ENCODE data around the gene ZNF814.
"Not testable (repeated sequence)": the region's sequence is repeated elsewhere in the genome, so short reads cannot be mapped to it uniquely, and the experiment has no call there.

Gene ZNF814

GRCh38 chr19:57850553-57851017 is 38.3 kb downstream of the ZNF814 start:
- Histone ChIP-seq H3K4me1 (ENCODE audit: control insufficient read depth, insufficient read depth, low read length) (peaks cover 6% of the 10 kb centered on the region), H3K9me3 (ENCODE audit: control insufficient read depth, insufficient read depth, low read length) (no peaks in the 10 kb centered on the region), H3K27me3 (ENCODE audit: control insufficient read depth, insufficient read depth, low read length) (no peaks in the 10 kb centered on the region), H3K9ac (ENCODE audit: low read depth, low read length) (peak overlapping the region; percentile 98), H3K4me3 (ENCODE audit: low read depth, low read length) (peak overlapping the region; percentile 97), H3K36me3 (ENCODE audit: control insufficient read depth, insufficient read depth, low read length) (no peaks in the 10 kb centered on the region)

- H3K9me3 ChIP-seq (ENCODE audit: control insufficient read depth, insufficient read depth, low read length); H3K4me1 ChIP-seq (ENCODE audit: control insufficient read depth, insufficient read depth, low read length); H3K36me3 ChIP-seq (ENCODE audit: control insufficient read depth, insufficient read depth, low read length); H3K27me3 ChIP-seq (ENCODE audit: control insufficient read depth, insufficient read depth, low read length): not testable (repeated sequence)
- H3K9ac ChIP-seq (ENCODE audit: low read depth, low read length), result peak within 1 kb of the TSS; percentile 98
- peak within 1 kb of the TSS; percentile 97 for H3K4me3 ChIP-seq (ENCODE audit: low read depth, low read length)
Observed at GRCh38 chr19:57849666-57850473, 39.0 kb downstream of the ZNF814 start, which contains the start of gene ZNF587. ZNF587 (plus strand) TSS chr19:57849859; CDS start chr19:57850039, 180 bp downstream.

- H3K9me3 ChIP-seq (ENCODE audit: control insufficient read depth, insufficient read depth, low read length); H3K36me3 ChIP-seq (ENCODE audit: control insufficient read depth, insufficient read depth, low read length); H3K4me1 ChIP-seq (ENCODE audit: control insufficient read depth, insufficient read depth, low read length); H3K9ac ChIP-seq (ENCODE audit: low read depth, low read length); H3K27me3 ChIP-seq (ENCODE audit: control insufficient read depth, insufficient read depth, low read length): not testable (repeated sequence)
- peak overlapping the region; percentile 97 for H3K4me3 ChIP-seq (ENCODE audit: low read depth, low read length)
Observed at GRCh38 chr19:57849162-57849665, 39.6 kb downstream of the ZNF814 start.

GRCh38 chr19:57847164-57847563 is 41.7 kb downstream of the ZNF814 start:
- not testable (repeated sequence) for H3K9ac ChIP-seq (ENCODE audit: low read depth, low read length); H3K27me3 ChIP-seq (ENCODE audit: control insufficient read depth, insufficient read depth, low read length); H3K4me3 ChIP-seq (ENCODE audit: low read depth, low read length); H3K9me3 ChIP-seq (ENCODE audit: control insufficient read depth, insufficient read depth, low read length); H3K36me3 ChIP-seq (ENCODE audit: control insufficient read depth, insufficient read depth, low read length); H3K4me1 ChIP-seq (ENCODE audit: control insufficient read depth, insufficient read depth, low read length)

- Histone ChIP-seq H3K4me1 (ENCODE audit: control insufficient read depth, insufficient read depth, low read length) (no peaks in the 10 kb centered on the region), H3K9me3 (ENCODE audit: control insufficient read depth, insufficient read depth, low read length) (no peaks in the 10 kb centered on the region), H3K36me3 (ENCODE audit: control insufficient read depth, insufficient read depth, low read length) (peaks cover 23% of the 10 kb centered on the region), H3K4me3 (ENCODE audit: low read depth, low read length) (no peak overlapping the region), H3K9ac (ENCODE audit: low read depth, low read length) (no peak overlapping the region), H3K27me3 (ENCODE audit: control insufficient read depth, insufficient read depth, low read length) (no peaks in the 10 kb centered on the region)
Observed at GRCh38 chr19:57841122-57841763, 47.6 kb downstream of the ZNF814 start.

- H3K4me1 ChIP-seq (ENCODE audit: control insufficient read depth, insufficient read depth, low read length); H3K4me3 ChIP-seq (ENCODE audit: low read depth, low read length); H3K9ac ChIP-seq (ENCODE audit: low read depth, low read length); H3K9me3 ChIP-seq (ENCODE audit: control insufficient read depth, insufficient read depth, low read length); H3K27me3 ChIP-seq (ENCODE audit: control insufficient read depth, insufficient read depth, low read length): not testable (repeated sequence)
- peaks cover 23% of the 10 kb centered on the region for H3K36me3 ChIP-seq (ENCODE audit: control insufficient read depth, insufficient read depth, low read length)
Observed at GRCh38 chr19:57838622-57839191, 50.1 kb downstream of the ZNF814 start.

- H3K36me3 ChIP-seq (ENCODE audit: control insufficient read depth, insufficient read depth, low read length), result peaks cover 19% of the 10 kb centered on the region
- not testable (repeated sequence) for H3K4me3 ChIP-seq (ENCODE audit: low read depth, low read length); H3K27me3 ChIP-seq (ENCODE audit: control insufficient read depth, insufficient read depth, low read length); H3K4me1 ChIP-seq (ENCODE audit: control insufficient read depth, insufficient read depth, low read length); H3K9ac ChIP-seq (ENCODE audit: low read depth, low read length); H3K9me3 ChIP-seq (ENCODE audit: control insufficient read depth, insufficient read depth, low read length)
Observed at GRCh38 chr19:57836991-57837390, 51.8 kb downstream of the ZNF814 start.

GRCh38 chr19:57830071-57830602 is 58.7 kb downstream of the ZNF814 start, which contains the start of gene ZNF587B:
ZNF587B (plus strand) TSS chr19:57830299; CDS start chr19:57830529, 230 bp downstream.
- Histone ChIP-seq H3K27me3 (ENCODE audit: control insufficient read depth, insufficient read depth, low read length) (no peaks in the 10 kb centered on the region), H3K36me3 (ENCODE audit: control insufficient read depth, insufficient read depth, low read length) (no peaks in the 10 kb centered on the region), H3K4me3 (ENCODE audit: low read depth, low read length) (peak within 1 kb of the TSS; percentile 97), H3K9ac (ENCODE audit: low read depth, low read length) (peak within 1 kb of the TSS; percentile 80), H3K9me3 (ENCODE audit: control insufficient read depth, insufficient read depth, low read length) (no peaks in the 10 kb centered on the region), H3K4me1 (ENCODE audit: control insufficient read depth, insufficient read depth, low read length) (peaks cover 2% of the 10 kb centered on the region)

GRCh38 chr19:57829316-57829715 is 59.5 kb downstream of the ZNF814 start:
- no peaks in the 10 kb centered on the region for H3K36me3 ChIP-seq (ENCODE audit: control insufficient read depth, insufficient read depth, low read length)
- peaks cover 2% of the 10 kb centered on the region for H3K4me1 ChIP-seq (ENCODE audit: control insufficient read depth, insufficient read depth, low read length)
- H3K9me3 ChIP-seq (ENCODE audit: control insufficient read depth, insufficient read depth, low read length), result no peaks in the 10 kb centered on the region
- H3K4me3 ChIP-seq (ENCODE audit: low read depth, low read length), result no peak overlapping the region
- no peaks in the 10 kb centered on the region for H3K27me3 ChIP-seq (ENCODE audit: control insufficient read depth, insufficient read depth, low read length)
- H3K9ac ChIP-seq (ENCODE audit: low read depth, low read length), result no peak overlapping the region

GRCh38 chr19:57825511-57825910 is 63.3 kb downstream of the ZNF814 start:
- Histone ChIP-seq H3K4me3 (ENCODE audit: low read depth, low read length) (no peak overlapping the region), H3K4me1 (ENCODE audit: control insufficient read depth, insufficient read depth, low read length) (peaks cover 3% of the 10 kb centered on the region), H3K9me3 (ENCODE audit: control insufficient read depth, insufficient read depth, low read length) (no peaks in the 10 kb centered on the region), H3K36me3 (ENCODE audit: control insufficient read depth, insufficient read depth, low read length) (no peaks in the 10 kb centered on the region), H3K9ac (ENCODE audit: low read depth, low read length) (no peak overlapping the region), H3K27me3 (ENCODE audit: control insufficient read depth, insufficient read depth, low read length) (no peaks in the 10 kb centered on the region)

GRCh38 chr19:57823608-57824007 is 65.2 kb downstream of the ZNF814 start:
- not testable (repeated sequence) for H3K27me3 ChIP-seq (ENCODE audit: control insufficient read depth, insufficient read depth, low read length); H3K36me3 ChIP-seq (ENCODE audit: control insufficient read depth, insufficient read depth, low read length); H3K4me3 ChIP-seq (ENCODE audit: low read depth, low read length); H3K4me1 ChIP-seq (ENCODE audit: control insufficient read depth, insufficient read depth, low read length); H3K9ac ChIP-seq (ENCODE audit: low read depth, low read length); H3K9me3 ChIP-seq (ENCODE audit: control insufficient read depth, insufficient read depth, low read length)
